ENCODE measurements around the gene STX1B. TPM values are rescaled to one million over a fixed set of nuclear protein-coding genes. Genes with fewer than 3 reads are reported as not detected.

STX1B gene
- total RNA-seq, 1 experiment from 2014 or later = 15.9 TPM

DNA sequence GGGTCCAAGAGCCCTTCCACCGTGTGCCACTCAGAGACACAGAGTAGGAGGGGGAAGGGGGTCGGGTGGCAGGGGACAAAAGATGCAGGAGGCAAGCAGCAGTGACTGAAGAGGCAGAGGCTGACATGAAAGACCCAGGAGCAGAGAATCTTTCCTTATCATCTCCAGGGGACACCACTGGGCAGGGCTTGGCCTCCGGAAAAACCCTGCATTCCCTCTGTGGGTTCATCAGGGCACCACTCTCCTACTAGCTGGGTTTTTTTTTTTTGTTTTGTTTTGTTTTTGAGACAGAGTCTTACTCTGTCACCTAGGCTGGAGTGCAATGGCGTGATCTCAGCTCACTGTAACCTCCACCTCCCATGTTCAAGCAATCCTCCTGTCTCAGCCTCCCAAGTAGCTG lies 20.8 kb upstream of the STX1B start (continued):
- TF ChIP-seq, protein P1, sequence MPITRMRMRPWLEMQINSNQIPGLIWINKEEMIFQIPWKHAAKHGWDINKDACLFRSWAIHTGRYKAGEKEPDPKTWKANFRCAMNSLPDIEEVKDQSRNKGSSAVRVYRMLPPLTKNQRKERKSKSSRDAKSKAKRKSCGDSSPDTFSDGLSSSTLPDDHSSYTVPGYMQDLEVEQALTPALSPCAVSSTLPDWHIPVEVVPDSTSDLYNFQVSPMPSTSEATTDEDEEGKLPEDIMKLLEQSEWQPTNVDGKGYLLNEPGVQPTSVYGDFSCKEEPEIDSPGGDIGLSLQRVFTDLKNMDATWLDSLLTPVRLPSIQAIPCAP (CRISPR knock-in tag; IDR thresholded peaks at IDR 0.05) = no peak
- no peak for TF ChIP-seq NR2C2 (CRISPR knock-in tag; IDR thresholded peaks at IDR 0.05)

DNA sequence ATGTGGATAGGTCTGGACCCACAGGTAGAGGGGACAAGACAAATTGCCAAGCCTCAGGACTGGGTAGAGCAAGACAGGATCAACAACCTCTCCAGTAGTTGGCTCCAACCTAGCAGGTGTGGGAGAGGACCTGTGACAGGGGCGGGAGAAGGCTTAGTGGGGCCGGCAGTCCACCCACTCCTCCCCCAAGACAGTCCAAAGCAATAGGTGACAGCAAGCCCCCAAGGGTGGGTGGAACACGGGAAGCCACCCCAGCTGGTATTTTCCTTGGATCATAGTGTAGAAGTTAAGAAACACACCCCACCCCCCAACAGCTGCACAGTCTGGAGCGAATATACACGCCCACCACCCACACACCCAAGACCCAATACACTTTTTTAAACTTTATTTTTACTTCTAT lies 18.8 kb upstream of the STX1B start:
- TF ChIP-seq ESRRA (CRISPR knock-in tag; IDR thresholded peaks at IDR 0.05; ENCODE audit: borderline replicate concordance) = no peak
- no peak for TF ChIP-seq USF1 (CRISPR knock-in tag; IDR thresholded peaks at IDR 0.05)
- no peak for DNase-seq (ENCODE audit: low spot score)
- ChIA-PET CTCF (interaction anchor here (0.7 to 1.2 kb wide), 2 partner anchors 88 to 114 kb away, joined by 3 to 4 read pairs; partner anchors contain the start of gene KAT8), POLR2A (no interaction called here)
- Mint-ChIP-seq H3K9me3 (no peaks in the 10 kb centered on the region), H3K36me3 (no peaks in the 10 kb centered on the region), H3K4me1 (peaks cover 4% of the 10 kb centered on the region; the same call in 1 of the 2 replicates), H3K27ac (no peak overlapping the region), H3K4me3 (no peak overlapping the region), H3K27me3 (ENCODE audit: low read depth) (no peaks in the 10 kb centered on the region; the same call in 1 of the 2 replicates)
- ATAC-seq = no peak

- Mint-ChIP-seq H3K9me3 (no peaks in the 10 kb centered on the region), H3K4me1 (peaks cover 4% of the 10 kb centered on the region; the same call in 1 of the 2 replicates), H3K27ac (peak overlapping the region; percentile 45; the same call in 1 of the 2 replicates), H3K27me3 (ENCODE audit: low read depth) (no peaks in the 10 kb centered on the region; the same call in 1 of the 2 replicates), H3K4me3 (no peak overlapping the region), H3K36me3 (no peaks in the 10 kb centered on the region)
- TF ChIP-seq E2F4 (CRISPR knock-in tag; IDR thresholded peaks at IDR 0.05; ENCODE audit: borderline replicate concordance, low read depth) (no peak), USF2 (CRISPR knock-in tag; IDR thresholded peaks at IDR 0.05) (no peak), NFATC4 (CRISPR knock-in tag; IDR thresholded peaks at IDR 0.05) (no peak), NR1H2 (CRISPR knock-in tag; IDR thresholded peaks at IDR 0.05) (no peak), SMAD4 (CRISPR knock-in tag; IDR thresholded peaks at IDR 0.05) (no peak), ETV6 (CRISPR knock-in tag; IDR thresholded peaks at IDR 0.05) (no peak), GTF2I (CRISPR knock-in tag; conservative IDR thresholded peaks at IDR 0.05) (no peak), GABPB1 (CRISPR knock-in tag; IDR thresholded peaks at IDR 0.05) (no peak), ZNF671 (CRISPR knock-in tag; IDR thresholded peaks at IDR 0.05) (no peak), TEAD1 (CRISPR knock-in tag; IDR thresholded peaks at IDR 0.05) (no peak), NFE2L1 (CRISPR knock-in tag; IDR thresholded peaks at IDR 0.05) (no peak)
- TF ChIP-seq, protein P2, sequence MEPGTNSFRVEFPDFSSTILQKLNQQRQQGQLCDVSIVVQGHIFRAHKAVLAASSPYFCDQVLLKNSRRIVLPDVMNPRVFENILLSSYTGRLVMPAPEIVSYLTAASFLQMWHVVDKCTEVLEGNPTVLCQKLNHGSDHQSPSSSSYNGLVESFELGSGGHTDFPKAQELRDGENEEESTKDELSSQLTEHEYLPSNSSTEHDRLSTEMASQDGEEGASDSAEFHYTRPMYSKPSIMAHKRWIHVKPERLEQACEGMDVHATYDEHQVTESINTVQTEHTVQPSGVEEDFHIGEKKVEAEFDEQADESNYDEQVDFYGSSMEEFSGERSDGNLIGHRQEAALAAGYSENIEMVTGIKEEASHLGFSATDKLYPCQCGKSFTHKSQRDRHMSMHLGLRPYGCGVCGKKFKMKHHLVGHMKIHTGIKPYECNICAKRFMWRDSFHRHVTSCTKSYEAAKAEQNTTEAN (CRISPR knock-in tag; IDR thresholded peaks at IDR 0.05) = no peak
- TF ChIP-seq, protein P1 (CRISPR knock-in tag; IDR thresholded peaks at IDR 0.05) = no peak
- TF ChIP-seq, protein P3, sequence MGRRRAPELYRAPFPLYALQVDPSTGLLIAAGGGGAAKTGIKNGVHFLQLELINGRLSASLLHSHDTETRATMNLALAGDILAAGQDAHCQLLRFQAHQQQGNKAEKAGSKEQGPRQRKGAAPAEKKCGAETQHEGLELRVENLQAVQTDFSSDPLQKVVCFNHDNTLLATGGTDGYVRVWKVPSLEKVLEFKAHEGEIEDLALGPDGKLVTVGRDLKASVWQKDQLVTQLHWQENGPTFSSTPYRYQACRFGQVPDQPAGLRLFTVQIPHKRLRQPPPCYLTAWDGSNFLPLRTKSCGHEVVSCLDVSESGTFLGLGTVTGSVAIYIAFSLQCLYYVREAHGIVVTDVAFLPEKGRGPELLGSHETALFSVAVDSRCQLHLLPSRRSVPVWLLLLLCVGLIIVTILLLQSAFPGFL (CRISPR knock-in tag; IDR thresholded peaks at IDR 0.05; ENCODE audit: borderline replicate concordance) = no peak
- TF ChIP-seq, protein P4, sequence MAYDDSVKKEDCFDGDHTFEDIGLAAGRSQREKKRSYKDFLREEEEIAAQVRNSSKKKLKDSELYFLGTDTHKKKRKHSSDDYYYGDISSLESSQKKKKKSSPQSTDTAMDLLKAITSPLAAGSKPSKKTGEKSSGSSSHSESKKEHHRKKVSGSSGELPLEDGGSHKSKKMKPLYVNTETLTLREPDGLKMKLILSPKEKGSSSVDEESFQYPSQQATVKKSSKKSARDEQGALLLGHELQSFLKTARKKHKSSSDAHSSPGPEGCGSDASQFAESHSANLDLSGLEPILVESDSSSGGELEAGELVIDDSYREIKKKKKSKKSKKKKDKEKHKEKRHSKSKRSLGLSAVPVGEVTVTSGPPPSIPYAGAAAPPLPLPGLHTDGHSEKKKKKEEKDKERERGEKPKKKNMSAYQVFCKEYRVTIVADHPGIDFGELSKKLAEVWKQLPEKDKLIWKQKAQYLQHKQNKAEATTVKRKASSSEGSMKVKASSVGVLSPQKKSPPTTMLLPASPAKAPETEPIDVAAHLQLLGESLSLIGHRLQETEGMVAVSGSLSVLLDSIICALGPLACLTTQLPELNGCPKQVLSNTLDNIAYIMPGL (CRISPR knock-in tag; IDR thresholded peaks at IDR 0.05) = no peak
- ChIA-PET CTCF (interaction anchor here (0.7 kb wide), 1 partner anchor 10 kb away, joined by 3 read pairs; no protein-coding TSS in a partner anchor), POLR2A (no interaction called here)
- DNase-seq (ENCODE audit: low spot score) = no peak
- no peak for ATAC-seq
Measured at GRCh38 chr16:31025339-31025738, 14.9 kb upstream of the STX1B start.

Data from WTC11 (cell line).